B cell (primary cell): Measurements from ENCODE around the gene B3GAT3. TPM values are rescaled to one million over a fixed set of nuclear protein-coding genes. Genes with fewer than 3 reads are reported as not detected.
A peak's percentile ranks its signal among the peaks of the same experiment; 100 is the strongest.

Source experiments
- ATAC-seq: fragments of 200-7000 bp; cut with Tn5 transposase; one replicate; pipeline ENCODE4 v1.10.0; 2021; ENCODE audit warnings: low read depth, mild to moderate bottlenecking, moderate number of reproducible peaks, moderate library complexity
- CTCF ChIA-PET: fragments of 350-600 bp; sonication (Branson Sonifier 250); formaldehyde crosslinking; loops from one replicate; lab custom pipeline; 2021; ENCODE audit warnings: antibody characterized with exemption, inconsistent platforms; lab: Charles Lee
- POLR2A ChIA-PET: fragments of 350-600 bp; sonication (Branson Sonifier 250); formaldehyde crosslinking; loops from one replicate; lab custom pipeline; 2021; ENCODE audit warnings: antibody characterized with exemption; lab: Charles Lee
- DNase-seq: peaks from one replicate; pipeline ENCODE4 v3.0.0; 2013
- H2AFZ ChIP-seq: 2 replicates; pipeline ENCODE4 v1.6.1; 2012; ENCODE audit warnings: mild to moderate bottlenecking, low read depth, low read length; ENCODE audit not compliant: insufficient read depth, poor library complexity, severe bottlenecking
- H3K27ac ChIP-seq, 2 donors: 1 replicate in 1 of 2; 2 replicates in 1 of 2; pipeline ENCODE4 v1.5.1; 2012 to 2013; ENCODE audit warnings: low read length in 2 of 2, mild to moderate bottlenecking in 2 of 2, moderate library complexity in 1 of 2
- H3K27me3 ChIP-seq, 4 experiments: fragments of 200-600 bp in 1 of 4; sonication (generic) in 1 of 4; replicated peaks in 1 of 4; 1 replicate in 2 of 4; 2 replicates in 2 of 4; pipeline versions ENCODE4 v1.6.1 to v1.7.0; 2013 to 2016; ENCODE audit warnings: low read length in 3 of 4, mild to moderate bottlenecking in 2 of 4, mixed read lengths in 1 of 4, moderate library complexity in 1 of 4; ENCODE audit not compliant: insufficient read depth in 4 of 4, control insufficient read depth in 3 of 4; ENCODE audit errors: control extremely low read depth in 1 of 4
- H3K36me3 ChIP-seq, 2 experiments: replicated peaks in 1 of 2; 1 replicate in 1 of 2; 2 replicates in 1 of 2; pipeline versions ENCODE4 v1.6.1 to v1.7.1; 2013; ENCODE audit warnings: low read length in 1 of 2; ENCODE audit not compliant: insufficient read depth in 2 of 2, control insufficient read depth in 1 of 2; ENCODE audit errors: control extremely low read depth in 1 of 2, extremely low read depth in 1 of 2
- H3K4me1 ChIP-seq, 2 donors: fragments of 200-600 bp in 1 of 2; sonication (generic) in 1 of 2; 1 replicate in 1 of 2; 2 replicates in 1 of 2; pipeline versions ENCODE4 v1.5.1 to v1.6.1; 2013 to 2017; ENCODE audit warnings: low read length in 2 of 2; ENCODE audit not compliant: control insufficient read depth in 2 of 2, insufficient read depth in 2 of 2
- H3K4me2 ChIP-seq: replicated peaks from 2 replicates; pipeline ENCODE3; 2012; ENCODE audit warnings: mild to moderate bottlenecking, low read depth, low read length; ENCODE audit not compliant: poor library complexity, severe bottlenecking
- H3K4me3 ChIP-seq, 5 experiments: fragments of 200-600 bp in 1 of 5; sonication (generic) in 1 of 5; 1 replicate in 3 of 5; 2 replicates in 2 of 5; pipeline versions ENCODE4 v1.5.1 to v1.7.0; 2011 to 2016; ENCODE audit warnings: low read length in 4 of 5, mild to moderate bottlenecking in 4 of 5, low read depth in 2 of 5, control low read depth in 1 of 5, moderate library complexity in 1 of 5; ENCODE audit not compliant: insufficient read depth in 1 of 5; ENCODE audit errors: control extremely low read depth in 1 of 5, extremely low read depth in 1 of 5
- H3K79me2 ChIP-seq: fragments of 200-600 bp; sonication (generic); one replicate; pipeline ENCODE4 v1.6.0; 2016; ENCODE audit warnings: low read length; ENCODE audit not compliant: control insufficient read depth, insufficient read depth
- H3K9ac ChIP-seq: fragments of 200-600 bp; sonication (generic); 2 replicates; pipeline ENCODE4 v1.6.1; 2017; ENCODE audit warnings: mild to moderate bottlenecking, low read length, moderate library complexity
- H3K9me3 ChIP-seq, 3 donors: one replicate each; pipeline versions ENCODE4 v1.6.1 to v1.7.1; 2013; ENCODE audit warnings: low read length in 2 of 3; ENCODE audit not compliant: control insufficient read depth in 2 of 3, insufficient read depth in 1 of 3; ENCODE audit errors: control extremely low read depth in 1 of 3
- H4K20me1 ChIP-seq: 2 replicates; pipeline ENCODE4 v1.6.0; 2012; ENCODE audit warnings: mild to moderate bottlenecking, low read length; ENCODE audit not compliant: insufficient read depth, control insufficient read depth, poor library complexity, severe bottlenecking
- H3K27ac Mint-ChIP-seq: one replicate; pipeline ENCODE4 v1.8.0; 2021; ENCODE audit warnings: mixed read lengths
- H3K27me3 Mint-ChIP-seq: one replicate; pipeline ENCODE4 v1.8.0; 2021; ENCODE audit warnings: mixed read lengths
- H3K4me1 Mint-ChIP-seq: one replicate; pipeline ENCODE4 v1.8.0; 2021; ENCODE audit warnings: mixed read lengths
- H3K4me3 Mint-ChIP-seq: one replicate; pipeline ENCODE4 v1.8.0; 2021; ENCODE audit warnings: mixed read lengths
- H3K9me3 Mint-ChIP-seq: one replicate; pipeline ENCODE4 v1.8.0; 2022; ENCODE audit warnings: mixed read lengths; ENCODE audit not compliant: insufficient read depth
- EZH2 ChIP-seq: IDR thresholded peaks from 2 replicates; pipeline ENCODE4 v1.6.1; 2012; ENCODE audit warnings: borderline replicate concordance, low read depth, mild to moderate bottlenecking, moderate library complexity, low read length; ENCODE audit not compliant: insufficient read depth, poor library complexity, severe bottlenecking
- WGBS: methylation state at CpG from one replicate; pipeline ENCODE4 v1.1.5; 2013; ENCODE audit warnings: missing lambda C conversion rate; ENCODE audit not compliant: insufficient coverage; 5-methylcytosine and 5-hydroxymethylcytosine counted together
- intact Hi-C: fragments of 100-400 bp; cut with micrococcal nuclease; formaldehyde crosslinking; loops from one replicate; pipeline ENCODE4 v1.10.0; 2022
- polyA plus RNA-seq: library from polyadenylated mRNA; depleted of rRNA; stranded (reverse); fragments of >200 nt; gene quantifications from 2 replicates; pipeline ENCODE4 v1.2.3, GENCODE V29; 2012
- total RNA-seq, 2 donors: library from RNA; stranded (reverse); fragments of 120-200 nt in 1 of 2; gene quantifications; 1 replicate in 1 of 2; 2 replicates in 1 of 2; pipeline versions ENCODE4 v1.2.3 to v1.2.4, GENCODE V29; 2013 to 2022
- TF ChIP-seq, protein P1 (sequence below): fragments of 200-600 bp; IDR thresholded peaks from one replicate; pipeline ENCODE4 v1.8.0; 2022; ENCODE audit warnings: antibody characterized with exemption, mild to moderate bottlenecking

The B3GAT3 gene
- total and polyA plus RNA-seq, 2 donors (not counting 1 experiment from before 2014, with no cell fraction given) = 66.6 to 89.3 TPM

GRCh38 chr11:62573592-62574362 lies 48.0 kb downstream of the B3GAT3 start, which contains the start of gene EEF1G:
Gene EEF1G (minus strand): TSS chr11:62573891. CDS start chr11:62573842, 49 bp downstream.
- H3K27me3 ChIP-seq = no peaks in the 10 kb centered on the region
- peaks cover 8% of the 10 kb centered on the region for H4K20me1 ChIP-seq
- peak within 1 kb of the TSS; percentile 74 to 99 (median 80) for H3K4me3 ChIP-seq
- peaks cover 18% of the 10 kb centered on the region for H3K79me2 ChIP-seq
- peak within 1 kb of the TSS; percentile 95 for H3K27ac Mint-ChIP-seq
- peak within 1 kb of the TSS; percentile 84 to 88 for H3K27ac ChIP-seq
- ChIA-PET POLR2A (interaction anchor here (0.9 to 2.3 kb wide), 18 partner anchors 12 to 267 kb away, joined by 3 to 35 read pairs (median 4); partner anchors contain the start of genes B3GAT3, C11orf98, CSKMT and HNRNPUL2), CTCF (interaction anchor here (0.7 to 6.1 kb wide), 11 partner anchors 8 to 213 kb away, joined by 3 to 33 read pairs (median 4); partner anchors contain the start of genes EML3, LBHD1, TUT1 and UQCC3)
- no peak for TF ChIP-seq EZH2
- TF ChIP-seq, protein P1, sequence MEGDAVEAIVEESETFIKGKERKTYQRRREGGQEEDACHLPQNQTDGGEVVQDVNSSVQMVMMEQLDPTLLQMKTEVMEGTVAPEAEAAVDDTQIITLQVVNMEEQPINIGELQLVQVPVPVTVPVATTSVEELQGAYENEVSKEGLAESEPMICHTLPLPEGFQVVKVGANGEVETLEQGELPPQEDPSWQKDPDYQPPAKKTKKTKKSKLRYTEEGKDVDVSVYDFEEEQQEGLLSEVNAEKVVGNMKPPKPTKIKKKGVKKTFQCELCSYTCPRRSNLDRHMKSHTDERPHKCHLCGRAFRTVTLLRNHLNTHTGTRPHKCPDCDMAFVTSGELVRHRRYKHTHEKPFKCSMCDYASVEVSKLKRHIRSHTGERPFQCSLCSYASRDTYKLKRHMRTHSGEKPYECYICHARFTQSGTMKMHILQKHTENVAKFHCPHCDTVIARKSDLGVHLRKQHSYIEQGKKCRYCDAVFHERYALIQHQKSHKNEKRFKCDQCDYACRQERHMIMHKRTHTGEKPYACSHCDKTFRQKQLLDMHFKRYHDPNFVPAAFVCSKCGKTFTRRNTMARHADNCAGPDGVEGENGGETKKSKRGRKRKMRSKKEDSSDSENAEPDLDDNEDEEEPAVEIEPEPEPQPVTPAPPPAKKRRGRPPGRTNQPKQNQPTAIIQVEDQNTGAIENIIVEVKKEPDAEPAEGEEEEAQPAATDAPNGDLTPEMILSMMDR = no peak
- WGBS = under 1% methylated on average over 41 of the region's 46 CpGs
- peak within 1 kb of the TSS; percentile 86 for H3K9ac ChIP-seq
- peak within 1 kb of the TSS; percentile 92 for H3K4me3 Mint-ChIP-seq
- peak within 1 kb of the TSS; percentile 90 for H3K4me2 ChIP-seq
- no peaks in the 10 kb centered on the region for H3K9me3 Mint-ChIP-seq
- intact Hi-C loops = loop anchor here (1.0 to 5.0 kb wide), 8 partner anchors 13 to 307 kb away; partner anchors contain the start of genes BSCL2, GNG3, SLC3A2 and STX5
- H3K4me1 Mint-ChIP-seq = peaks cover 50% of the 10 kb centered on the region
- peaks cover 6 to 46% of the 10 kb centered on the region in 2 experiments for H3K36me3 ChIP-seq
- ATAC-seq = peak; percentile 93
- DNase-seq = peak; percentile 99
- H3K9me3 ChIP-seq = peaks cover 0 to 3% (median 0%) of the 10 kb centered on the region in 3 donors
- H3K4me1 ChIP-seq = peaks cover 12 to 25% of the 10 kb centered on the region in 2 donors
- H3K27me3 Mint-ChIP-seq = no peaks in the 10 kb centered on the region
- H2AFZ ChIP-seq = peak within 1 kb of the TSS; percentile 89
